NT2/D1 (cell line): ENCODE results near the gene RPS23.
A peak's percentile ranks its signal among the peaks of the same experiment; 100 is the strongest.

Experiments used
- DNase-seq: peaks from one replicate; pipeline ENCODE4 v3.0.0-alpha.2; 2011; ENCODE audit warnings: low read depth, low spot score
- H3K27me3 ChIP-seq: 2 replicates; pipeline ENCODE4 v1.6.0; 2011; ENCODE audit warnings: mild to moderate bottlenecking; ENCODE audit not compliant: insufficient read length, insufficient read depth
- H3K36me3 ChIP-seq: 2 replicates; pipeline ENCODE4 v1.6.1; 2011; ENCODE audit warnings: mild to moderate bottlenecking, low read length, mixed read lengths; ENCODE audit not compliant: insufficient read depth, insufficient read length
- H3K4me1 ChIP-seq: 2 replicates; pipeline ENCODE4 v1.5.1; 2011; ENCODE audit not compliant: insufficient read depth, insufficient read length
- H3K4me3 ChIP-seq: 2 replicates; pipeline ENCODE4 v1.5.1; 2011; ENCODE audit warnings: low read depth; ENCODE audit not compliant: insufficient read length
- H3K9ac ChIP-seq: 2 replicates; pipeline ENCODE4 v1.6.0; 2011; ENCODE audit warnings: low read depth; ENCODE audit not compliant: insufficient read length
- H3K9me3 ChIP-seq: 2 replicates; pipeline ENCODE4 v1.5.1; 2011; ENCODE audit warnings: mild to moderate bottlenecking, low read length; ENCODE audit not compliant: insufficient read depth
- SUZ12 ChIP-seq: IDR thresholded peaks from 2 replicates; pipeline ENCODE4 v1.6.1; 2011; ENCODE audit not compliant: insufficient read length, insufficient read depth; ENCODE audit errors: extremely low read depth
- YY1 ChIP-seq: IDR thresholded peaks from 2 replicates; pipeline ENCODE4 v1.6.1; 2011; ENCODE audit not compliant: insufficient read length, insufficient read depth
- ZNF274 ChIP-seq: IDR thresholded peaks from 2 replicates; pipeline ENCODE4 v1.6.1; 2011; ENCODE audit warnings: mild to moderate bottlenecking, low read depth, low read length

RPS23 gene

DNA sequence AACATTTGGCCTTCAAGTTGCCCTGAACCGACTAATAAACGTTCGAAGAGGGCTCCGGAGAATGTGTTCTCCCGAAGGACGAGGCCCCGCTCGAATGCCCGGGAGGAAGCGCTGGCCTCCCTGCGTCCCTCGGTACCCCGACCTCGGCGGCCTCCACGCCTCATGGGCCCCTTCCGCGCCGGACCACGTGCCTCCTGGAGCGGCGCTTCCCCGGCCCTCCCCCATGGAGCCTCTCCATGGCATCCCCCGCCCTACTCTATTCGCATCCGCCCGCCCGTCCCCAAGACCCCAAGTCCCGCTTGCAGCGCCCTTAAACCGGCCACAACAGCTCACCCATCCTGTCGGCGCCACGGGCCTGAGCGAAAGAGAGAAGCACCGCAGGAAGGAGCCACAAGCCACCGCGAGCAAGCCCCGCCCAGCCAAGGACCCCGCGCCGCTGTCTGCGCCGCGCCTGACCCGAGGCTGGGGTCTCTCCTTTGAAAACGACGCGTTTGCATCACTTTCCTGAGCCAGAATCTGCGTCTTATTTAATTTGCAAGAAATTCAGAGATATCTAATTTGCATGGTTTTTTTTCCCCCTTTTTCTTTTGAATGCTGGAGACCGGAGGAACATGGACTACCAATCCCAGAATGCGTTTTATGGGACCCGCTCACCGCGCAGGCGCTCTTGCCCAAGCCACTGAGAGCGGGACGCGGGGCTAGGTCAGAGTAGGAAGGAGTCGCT is at the start of gene RPS23:
RPS23 (minus strand) TSS at position 368 of the 724 bp plus-strand sequence; CDS start at position 337, 31 bp downstream.
- Histone ChIP-seq H3K4me1 (peaks cover 2% of the 10 kb centered on the region), H3K27me3 (no peaks in the 10 kb centered on the region), H3K9ac (peak within 1 kb of the TSS; percentile 95), H3K9me3 (no peaks in the 10 kb centered on the region), H3K36me3 (peaks cover 39% of the 10 kb centered on the region), H3K4me3 (peak within 1 kb of the TSS; percentile 92)
- TF ChIP-seq SUZ12: no peak
- TF ChIP-seq ZNF274: no peak
- TF ChIP-seq YY1: no peak
- DNase-seq: peak; percentile 76

DNA sequence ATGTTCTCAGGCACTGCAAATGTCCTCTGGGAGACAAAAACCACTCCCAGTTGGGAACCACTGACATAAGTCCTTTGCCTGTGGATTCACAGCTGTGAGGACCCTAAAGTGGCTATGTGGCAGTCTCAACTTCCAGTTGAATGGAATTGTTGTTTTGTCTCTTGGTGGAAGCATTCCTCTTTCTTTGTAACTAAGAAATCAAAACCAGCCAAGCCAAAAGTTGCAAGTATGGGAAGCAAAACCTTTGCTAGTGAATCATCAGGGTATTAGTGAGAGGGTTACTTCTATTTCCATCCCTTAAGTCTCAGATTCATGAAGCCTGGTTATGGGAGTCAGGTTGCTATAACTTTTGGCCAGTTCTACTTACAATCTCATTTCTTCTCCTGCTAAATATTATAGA is 49.8 kb upstream of the RPS23 start:
- DNase-seq: no peak
- Histone ChIP-seq H3K9me3 (peaks cover 17% of the 10 kb centered on the region; the same call in 1 of the 2 replicates), H3K27me3 (no peaks in the 10 kb centered on the region), H3K36me3 (no peaks in the 10 kb centered on the region), H3K4me1 (no peaks in the 10 kb centered on the region), H3K9ac (no peak overlapping the region), H3K4me3 (no peak overlapping the region)
- no peak for TF ChIP-seq YY1
- no peak for TF ChIP-seq ZNF274
- no peak for TF ChIP-seq SUZ12

DNA sequence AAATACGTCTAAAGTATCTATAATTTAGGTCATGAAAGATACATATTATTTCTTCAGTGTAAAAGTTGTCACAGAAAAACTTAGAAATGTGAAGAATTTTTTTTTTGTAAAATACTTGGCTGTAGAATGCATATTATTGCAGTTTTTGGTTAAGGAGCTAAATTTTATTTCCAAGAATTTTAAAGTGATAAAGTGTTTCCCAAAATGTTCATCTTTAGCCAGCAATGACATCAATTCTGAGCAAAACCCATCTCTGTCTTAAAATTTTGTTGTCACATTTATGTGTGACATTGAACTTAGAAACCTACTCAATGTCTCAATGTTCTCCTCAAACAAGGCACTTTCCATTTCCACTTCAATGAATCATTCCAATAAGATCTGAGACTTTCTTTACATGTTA is 47.8 kb upstream of the RPS23 start:
- H3K9me3 ChIP-seq: peaks cover 17% of the 10 kb centered on the region; the same call in 1 of the 2 replicates
- no peak for TF ChIP-seq ZNF274
- H3K4me3 ChIP-seq: no peak overlapping the region
- DNase-seq: no peak
- no peaks in the 10 kb centered on the region for H3K36me3 ChIP-seq
- H3K27me3 ChIP-seq: no peaks in the 10 kb centered on the region
- H3K4me1 ChIP-seq: no peaks in the 10 kb centered on the region
- H3K9ac ChIP-seq: no peak overlapping the region

DNA sequence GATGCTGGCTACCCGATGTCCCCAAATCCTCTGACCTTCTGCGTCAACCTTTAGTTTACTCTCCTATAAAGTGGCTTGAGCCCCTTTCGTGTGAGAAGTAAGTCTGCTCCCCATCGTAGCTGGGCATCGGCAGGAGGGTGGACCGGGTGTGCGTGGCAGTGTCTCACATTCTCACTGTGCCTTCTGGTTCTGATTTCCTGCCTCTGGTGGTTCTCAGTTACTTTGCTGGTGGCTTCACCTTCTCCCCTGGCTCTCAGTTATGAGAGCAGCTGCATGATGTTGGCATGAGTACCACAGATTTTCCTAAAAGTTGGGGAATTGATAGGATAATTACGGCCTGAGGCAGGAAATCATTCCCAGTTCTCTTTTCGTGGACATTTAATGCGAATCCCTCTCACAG is 47.0 kb upstream of the RPS23 start:
- no peak for DNase-seq
- H3K4me1 ChIP-seq: no peaks in the 10 kb centered on the region
- TF ChIP-seq YY1 (no peak), ZNF274 (no peak), SUZ12 (no peak)
- H3K4me3 ChIP-seq: no peak overlapping the region
- H3K9me3 ChIP-seq: peaks cover 17% of the 10 kb centered on the region; the same call in 1 of the 2 replicates
- no peak overlapping the region for H3K9ac ChIP-seq
- no peaks in the 10 kb centered on the region for H3K27me3 ChIP-seq
- H3K36me3 ChIP-seq: no peaks in the 10 kb centered on the region

DNA sequence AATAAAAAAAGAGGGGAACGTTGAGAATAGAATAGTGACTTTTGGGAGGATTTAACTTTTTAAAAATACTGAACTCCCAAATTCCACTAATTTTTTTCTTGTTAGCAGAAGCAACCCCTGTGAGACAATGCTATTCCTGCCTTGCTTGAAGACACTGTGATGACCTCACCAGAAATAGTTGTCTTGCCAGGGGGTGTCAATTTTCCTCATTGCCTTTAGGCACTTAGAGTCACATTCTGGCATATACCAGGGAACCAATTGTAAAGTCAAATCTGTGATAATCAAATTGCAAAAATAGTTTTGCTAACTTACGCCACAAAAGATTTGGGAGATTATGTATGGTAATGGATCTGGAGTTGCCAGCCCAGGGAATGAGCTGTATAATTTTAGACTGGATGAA is 42.8 kb upstream of the RPS23 start:
- no peak for DNase-seq
- H3K4me1 ChIP-seq: no peaks in the 10 kb centered on the region
- H3K27me3 ChIP-seq: no peaks in the 10 kb centered on the region
- no peaks in the 10 kb centered on the region for H3K9me3 ChIP-seq
- H3K9ac ChIP-seq: no peak overlapping the region
- H3K4me3 ChIP-seq: no peak overlapping the region
- TF ChIP-seq SUZ12: no peak
- no peak for TF ChIP-seq YY1
- TF ChIP-seq ZNF274: no peak
- H3K36me3 ChIP-seq: no peaks in the 10 kb centered on the region

DNA sequence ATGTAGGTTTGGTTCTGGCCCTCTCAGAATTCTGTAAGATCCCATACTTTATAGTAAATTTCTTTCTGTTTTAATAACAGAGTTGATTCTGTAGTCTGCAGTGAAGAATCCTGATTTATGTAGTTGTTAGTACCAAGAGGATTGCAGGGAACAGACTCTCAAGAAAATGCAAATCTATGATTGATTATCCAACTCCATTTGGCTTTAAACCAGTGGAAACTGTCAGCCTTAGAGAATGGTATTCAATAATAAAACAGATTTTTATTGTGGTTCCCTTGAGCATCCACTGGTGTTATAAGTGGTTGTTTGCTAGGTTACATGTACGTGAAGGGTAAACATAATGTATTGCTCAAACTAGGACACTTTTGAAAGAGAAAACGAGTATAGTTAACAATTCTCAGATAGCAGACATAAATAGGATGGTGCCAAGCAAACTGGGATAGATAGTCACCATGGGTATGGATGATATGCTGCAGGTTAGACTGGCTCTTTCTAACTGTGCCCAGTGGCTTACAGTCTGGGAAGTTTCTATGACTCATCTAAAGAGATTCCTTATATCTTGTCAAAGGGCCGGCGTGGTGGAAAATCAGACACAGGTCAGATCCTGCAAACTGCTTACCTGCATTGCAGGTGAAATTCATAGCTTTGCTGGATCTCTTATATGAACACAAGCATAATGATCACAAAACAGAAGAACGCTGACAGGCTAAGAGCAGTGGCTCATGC is 41.7 kb upstream of the RPS23 start:
- Histone ChIP-seq H3K4me3 (no peak overlapping the region), H3K27me3 (no peaks in the 10 kb centered on the region), H3K4me1 (no peaks in the 10 kb centered on the region), H3K36me3 (no peaks in the 10 kb centered on the region), H3K9ac (no peak overlapping the region), H3K9me3 (no peaks in the 10 kb centered on the region)
- no peak for DNase-seq
- TF ChIP-seq YY1 (no peak), SUZ12 (no peak), ZNF274 (no peak)

DNA sequence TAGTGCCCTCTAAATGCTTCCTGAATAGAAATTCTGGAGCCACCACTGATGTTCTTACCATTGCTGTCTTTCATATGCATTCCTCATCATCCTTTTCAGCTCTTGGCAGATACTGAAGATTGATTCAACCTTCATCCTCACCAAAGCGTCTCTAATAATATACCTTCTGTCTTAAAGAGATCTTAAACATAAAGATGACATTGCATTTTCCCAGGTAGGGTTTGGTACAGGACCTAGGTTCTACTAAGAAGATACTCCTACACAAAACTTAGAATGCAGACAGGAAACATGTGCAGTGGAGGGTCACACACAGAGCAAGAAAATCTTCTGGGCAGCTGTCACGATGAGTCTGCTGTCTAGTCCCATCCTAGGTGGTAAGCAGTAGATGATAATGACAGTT is 41.0 kb upstream of the RPS23 start:
- Histone ChIP-seq H3K9me3 (no peaks in the 10 kb centered on the region), H3K27me3 (no peaks in the 10 kb centered on the region), H3K9ac (no peak overlapping the region), H3K4me1 (no peaks in the 10 kb centered on the region), H3K4me3 (no peak overlapping the region), H3K36me3 (no peaks in the 10 kb centered on the region)
- TF ChIP-seq ZNF274: no peak
- TF ChIP-seq YY1: no peak
- no peak for TF ChIP-seq SUZ12
- no peak for DNase-seq
